ENCODE measurements around the gene DTYMK.
A peak's percentile ranks its signal among the peaks of the same experiment; 100 is the strongest.
"Not testable (repeated sequence)": the region's sequence is repeated elsewhere in the genome, so short reads cannot be mapped to it uniquely, and the experiment has no call there.

DTYMK gene

DNA sequence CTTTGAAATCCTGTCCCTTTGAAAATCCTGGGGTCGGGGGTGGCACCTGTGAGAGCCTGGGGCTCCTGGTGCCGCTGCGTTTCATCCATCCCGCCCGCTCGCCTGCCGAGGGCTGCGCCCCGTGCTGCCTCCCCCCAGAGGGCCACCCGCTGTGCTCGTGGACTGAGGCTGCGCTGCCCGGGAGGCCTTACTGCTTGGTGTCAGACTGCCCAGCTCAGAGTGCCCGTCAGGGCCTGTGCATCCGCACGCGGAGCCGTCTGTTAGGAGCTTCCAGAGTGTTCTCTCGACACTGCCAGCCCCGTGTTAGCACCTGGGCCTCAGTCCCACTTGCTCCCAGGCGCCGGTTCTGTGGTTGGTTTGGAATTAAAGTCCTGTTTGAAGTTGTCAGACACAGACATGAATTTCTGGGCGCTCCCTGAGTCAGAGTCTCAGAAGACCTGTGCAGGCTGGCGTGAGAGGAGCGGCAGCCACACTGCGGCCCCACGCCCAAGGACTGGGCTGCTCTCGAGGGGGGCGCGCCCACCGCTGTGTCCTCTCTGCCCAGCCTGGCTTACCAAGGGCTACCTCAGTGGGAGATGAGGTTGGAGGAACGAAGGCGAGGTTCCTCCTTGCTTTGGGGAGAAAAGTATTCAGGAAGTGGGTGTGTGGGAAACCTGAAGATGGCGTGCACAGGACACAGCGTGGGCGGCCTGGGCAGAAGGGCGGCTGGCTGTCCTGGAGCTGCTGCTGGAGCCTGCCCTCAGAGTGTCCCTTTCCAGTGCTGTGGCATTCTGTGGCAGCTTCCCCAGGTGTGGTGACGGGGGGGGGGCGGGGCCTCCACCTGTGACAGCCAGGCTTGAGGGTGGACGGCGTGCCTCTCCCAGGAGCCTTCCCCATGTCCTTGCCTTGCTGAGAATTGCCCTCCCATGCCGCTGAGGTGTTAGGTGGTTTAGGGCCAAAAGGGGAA, 14.1 kb downstream of the DTYMK start:
- DNase-seq (ENCODE audit: low spot score): no peak

DNA sequence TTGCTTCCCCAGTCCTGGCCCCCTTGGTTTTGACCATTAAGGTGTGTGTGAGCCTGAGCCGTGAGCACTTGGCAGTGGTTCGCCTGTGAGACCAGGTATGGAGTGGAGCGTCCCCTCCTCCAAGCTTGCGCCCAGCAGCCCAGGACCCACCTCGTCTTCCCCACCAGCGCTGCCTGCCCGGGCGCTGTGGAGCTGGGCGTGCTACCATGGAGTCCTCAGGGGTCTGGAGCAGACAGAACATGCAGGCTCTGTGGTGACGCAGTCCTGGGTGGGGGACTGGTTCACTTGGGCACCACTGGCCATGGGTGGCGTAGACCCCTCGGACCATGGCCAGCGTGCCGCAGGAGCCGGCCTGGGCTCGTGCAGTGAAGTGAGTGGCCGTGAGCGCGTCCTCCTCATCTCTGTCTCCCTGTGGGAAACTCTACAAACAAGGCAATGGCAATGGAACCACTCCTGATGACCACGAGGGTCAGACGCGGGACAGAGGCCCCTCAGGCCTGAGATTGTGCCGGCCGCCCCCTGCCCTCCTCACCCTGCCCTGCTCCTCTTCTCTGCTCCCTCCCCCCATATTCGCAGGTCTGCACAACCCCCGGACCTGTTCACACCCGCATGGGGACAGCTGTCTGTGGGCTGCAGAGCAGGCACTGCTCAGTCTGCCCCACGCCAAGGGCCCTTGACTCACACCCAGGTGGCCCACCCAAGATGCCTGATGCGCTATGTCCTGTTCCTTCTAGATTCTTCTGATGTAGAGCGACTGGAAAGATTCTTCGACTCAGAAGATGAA, 15.0 kb downstream of the DTYMK start:
- no peak for DNase-seq (ENCODE audit: low spot score)

DNA sequence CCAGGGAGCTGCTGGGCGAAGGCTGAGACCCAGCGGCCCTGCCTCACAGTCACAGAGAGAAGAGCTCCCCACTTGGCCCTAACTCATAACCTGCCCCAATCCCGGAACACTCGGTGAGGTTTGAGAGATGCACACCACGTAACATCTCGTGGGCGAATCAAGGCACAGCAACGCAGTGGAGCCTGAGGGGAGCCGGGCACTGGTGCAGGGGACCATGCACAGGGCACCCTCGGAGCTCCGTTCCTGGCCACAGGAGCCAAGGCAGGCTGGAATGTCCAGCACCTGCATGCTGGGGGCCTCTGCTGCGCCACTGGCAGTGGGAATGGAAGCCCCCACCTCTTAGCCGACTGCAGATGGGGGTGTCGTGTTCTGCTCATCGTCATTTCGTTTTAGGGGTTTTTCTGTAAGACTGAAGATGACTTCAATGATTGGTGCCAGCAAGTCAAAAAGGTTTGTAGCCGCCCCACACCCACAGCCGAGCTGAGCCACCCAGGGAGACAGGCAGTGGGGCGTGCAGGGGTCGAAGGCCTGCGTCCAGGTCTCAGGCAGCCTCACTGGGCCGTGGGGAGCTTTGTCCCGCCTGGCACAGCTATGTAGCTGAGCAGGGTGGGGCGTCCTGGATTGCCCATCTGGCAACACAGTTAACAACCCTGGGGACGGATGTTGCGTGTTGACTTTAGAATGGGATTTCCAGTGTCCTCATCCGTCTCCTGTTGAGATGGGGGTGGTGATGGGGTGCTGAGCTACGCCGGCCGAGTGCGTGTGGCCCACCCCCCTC, 16.1 kb downstream of the DTYMK start:
- no peak for DNase-seq (ENCODE audit: low spot score)

DNA sequence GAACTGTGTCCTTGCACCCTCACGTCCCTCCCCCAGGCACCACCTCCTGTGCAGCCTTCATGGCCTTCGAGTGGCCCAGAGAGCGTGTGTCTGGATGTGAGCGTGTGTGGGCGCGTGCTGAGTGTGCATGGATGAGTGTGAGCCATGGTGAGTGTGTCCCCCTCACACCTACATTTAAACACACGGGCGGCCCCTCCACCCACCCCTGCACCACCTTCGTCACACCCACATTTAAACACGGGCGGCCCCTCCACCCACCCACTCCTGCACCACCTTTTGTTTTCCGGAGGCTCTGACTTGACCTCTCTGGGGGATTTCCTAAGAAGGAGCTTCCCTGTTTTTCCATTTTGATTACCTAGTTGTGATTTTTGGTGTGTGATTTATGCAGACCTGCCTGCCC, 17.8 kb downstream of the DTYMK start:
- no peak for DNase-seq (ENCODE audit: low spot score)

DNA sequence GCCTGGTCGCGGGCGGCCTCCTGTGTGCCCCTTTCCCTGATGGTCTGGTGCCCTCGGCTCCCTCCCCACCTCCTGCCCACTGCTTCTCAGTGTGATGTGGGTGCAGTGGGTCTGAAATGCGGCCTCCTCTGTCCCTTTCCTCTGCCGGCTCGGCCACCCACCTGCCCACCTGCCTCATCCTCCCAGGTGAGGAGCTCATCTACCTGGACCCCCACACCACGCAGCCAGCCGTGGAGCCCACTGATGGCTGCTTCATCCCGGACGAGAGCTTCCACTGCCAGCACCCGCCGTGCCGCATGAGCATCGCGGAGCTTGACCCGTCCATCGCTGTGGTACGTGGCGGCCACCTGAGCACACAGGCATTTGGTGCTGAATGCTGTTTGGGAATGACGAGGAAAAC, 18.3 kb downstream of the DTYMK start:
- no peak for DNase-seq (ENCODE audit: low spot score)

DNA sequence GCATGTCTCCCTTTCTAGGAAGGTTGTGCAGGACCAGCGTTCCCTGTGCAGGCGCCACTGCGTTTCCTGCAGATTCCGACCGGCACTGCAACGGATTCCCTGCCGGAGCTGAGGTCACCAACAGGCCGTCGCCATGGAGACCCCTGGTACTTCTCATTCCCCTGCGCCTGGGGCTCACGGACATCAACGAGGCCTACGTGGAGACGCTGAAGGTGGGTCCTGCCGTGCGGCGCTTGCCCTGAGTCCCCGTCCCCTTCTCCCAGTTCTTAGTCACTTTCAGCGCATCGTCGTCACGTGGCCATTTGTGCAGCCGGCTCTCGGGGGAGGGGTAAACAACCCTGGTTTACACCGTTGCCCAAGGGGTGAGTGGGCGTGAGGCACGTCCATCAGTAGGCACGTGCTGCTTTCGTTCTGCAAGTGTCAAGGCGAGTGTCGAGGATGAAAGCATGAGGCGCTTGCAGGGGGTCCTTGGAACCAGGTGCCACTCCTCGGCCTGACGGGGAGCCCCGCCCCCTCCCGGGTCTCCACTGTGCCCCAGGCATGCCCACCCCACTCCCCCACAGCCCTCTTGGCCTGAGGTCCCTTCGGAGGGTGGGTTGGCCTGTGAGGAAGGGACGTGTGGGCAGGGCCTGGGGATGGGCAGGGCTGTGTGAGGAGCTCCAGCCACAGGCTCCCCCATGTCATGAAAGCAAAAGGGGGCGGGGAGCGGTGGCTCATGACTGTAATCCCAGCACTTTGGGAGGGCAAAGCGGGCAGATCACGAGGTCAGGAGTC, 19.8 kb downstream of the DTYMK start:
- DNase-seq (ENCODE audit: low spot score): no peak

DNA sequence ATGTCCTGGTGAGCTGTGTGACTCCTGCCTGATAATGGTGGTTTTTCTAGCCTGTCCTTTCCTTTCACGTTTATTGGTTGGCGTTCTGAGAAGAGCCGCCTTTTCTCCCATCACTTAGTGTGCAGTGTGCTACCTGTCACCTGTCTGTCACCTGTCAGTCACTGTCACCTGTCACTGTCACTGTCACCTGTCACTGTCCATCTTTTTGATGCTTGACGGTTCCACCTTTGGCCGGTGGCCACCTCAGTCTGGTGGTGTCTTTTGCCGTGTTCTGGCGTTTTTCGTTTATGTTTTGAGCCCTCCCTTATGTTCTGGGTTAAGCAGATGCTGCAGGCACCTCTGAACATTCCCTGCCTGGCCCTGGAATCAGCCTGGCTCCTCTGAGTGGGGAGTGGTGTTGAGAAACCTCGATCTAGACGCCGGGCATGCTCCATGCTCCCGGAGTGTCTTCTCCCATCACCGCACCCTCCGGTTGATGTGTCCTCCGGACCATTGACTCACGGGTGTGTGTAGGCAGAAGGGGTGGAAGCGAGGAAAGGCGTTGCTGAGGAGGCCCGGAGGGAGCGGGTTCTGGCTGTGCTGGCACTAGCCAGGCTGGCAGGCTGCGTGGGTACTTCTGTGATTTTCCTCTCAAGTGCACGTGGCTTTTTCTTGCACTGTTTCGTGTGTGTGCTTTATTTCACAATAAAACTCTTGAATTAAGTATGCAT, 20.7 kb downstream of the DTYMK start:
- DNase-seq (ENCODE audit: low spot score): no peak

DNA sequence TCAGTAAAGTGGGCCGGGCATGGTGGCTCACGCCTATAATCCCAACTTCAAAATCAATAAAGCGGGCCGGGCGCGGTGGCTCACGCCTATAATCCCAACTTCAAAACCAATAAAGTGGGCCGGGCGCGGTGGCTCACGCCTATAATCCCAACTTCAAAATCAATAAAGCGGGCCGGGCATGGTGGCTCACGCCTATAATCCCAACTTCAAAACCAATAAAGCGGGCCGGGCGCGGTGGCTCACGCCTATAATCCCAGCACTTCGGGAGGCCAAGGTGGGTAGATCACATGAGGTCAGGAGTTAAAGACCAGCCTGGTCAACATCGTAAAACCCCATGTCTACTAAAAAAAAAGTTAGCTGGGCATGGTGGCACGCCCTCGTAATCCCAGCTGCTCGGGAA, 23.9 kb downstream of the DTYMK start:
- DNase-seq (ENCODE audit: low spot score): not testable (repeated sequence)

DNA sequence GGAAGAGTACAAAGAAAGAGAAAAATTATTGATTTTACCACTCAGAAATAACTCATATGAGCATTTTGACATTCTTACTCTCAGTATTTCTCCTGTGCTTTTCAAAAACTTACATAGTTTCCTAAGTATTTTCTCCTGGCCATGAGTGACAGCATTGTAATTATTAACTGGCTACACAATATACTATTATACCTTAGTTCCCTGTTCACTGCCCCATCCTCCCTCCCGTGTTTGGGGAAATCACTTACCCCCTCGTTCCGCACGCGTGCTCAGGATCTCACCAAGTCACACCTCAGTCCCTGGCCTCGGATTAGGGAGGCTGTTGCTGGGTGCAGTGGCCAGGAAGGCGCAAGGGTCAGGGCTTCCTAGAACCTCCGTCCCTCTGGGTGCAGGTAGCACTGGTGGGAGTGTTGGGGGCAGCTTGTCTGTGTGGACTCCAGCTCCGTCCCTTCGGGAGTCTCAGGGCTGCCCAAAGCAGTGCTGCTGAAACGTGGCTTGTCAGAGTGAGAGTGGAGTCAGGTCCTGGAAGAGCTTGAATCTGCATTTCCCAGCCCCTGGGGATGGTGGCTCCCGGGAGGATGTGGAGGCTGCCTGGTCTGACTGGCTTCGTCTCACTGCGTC, 25.9 kb downstream of the DTYMK start:
- DNase-seq (ENCODE audit: low spot score): no peak

DNA sequence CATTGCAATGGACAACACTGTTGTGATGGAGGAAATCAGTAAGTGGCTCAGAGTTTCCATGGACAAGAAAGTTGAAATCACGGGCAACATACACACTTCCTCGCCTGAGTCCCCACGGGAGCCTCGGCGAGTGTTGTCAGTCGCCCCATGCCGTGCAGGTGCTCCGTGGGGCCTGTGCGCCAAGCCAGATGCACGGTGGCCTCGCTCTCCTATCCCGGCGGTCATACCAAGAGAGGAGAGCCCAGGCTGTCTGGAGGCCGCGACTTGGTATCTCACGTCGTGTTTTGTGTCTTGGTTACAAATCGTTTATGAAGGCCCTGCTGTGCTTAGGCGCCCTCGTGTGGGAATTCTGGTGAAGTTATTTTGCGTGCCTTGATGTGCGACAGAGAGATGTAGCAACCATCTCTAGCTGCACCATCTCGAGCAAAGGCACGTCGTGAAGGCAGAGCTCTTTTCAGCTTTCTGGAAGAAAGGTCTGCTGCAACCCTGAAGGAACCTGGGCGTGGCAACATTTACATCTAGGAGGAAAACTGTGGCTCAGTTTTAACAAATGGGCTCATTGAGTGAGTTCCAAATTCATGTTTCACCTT, 27.4 kb downstream of the DTYMK start:
- DNase-seq (ENCODE audit: low spot score): peak; percentile 64

DNA sequence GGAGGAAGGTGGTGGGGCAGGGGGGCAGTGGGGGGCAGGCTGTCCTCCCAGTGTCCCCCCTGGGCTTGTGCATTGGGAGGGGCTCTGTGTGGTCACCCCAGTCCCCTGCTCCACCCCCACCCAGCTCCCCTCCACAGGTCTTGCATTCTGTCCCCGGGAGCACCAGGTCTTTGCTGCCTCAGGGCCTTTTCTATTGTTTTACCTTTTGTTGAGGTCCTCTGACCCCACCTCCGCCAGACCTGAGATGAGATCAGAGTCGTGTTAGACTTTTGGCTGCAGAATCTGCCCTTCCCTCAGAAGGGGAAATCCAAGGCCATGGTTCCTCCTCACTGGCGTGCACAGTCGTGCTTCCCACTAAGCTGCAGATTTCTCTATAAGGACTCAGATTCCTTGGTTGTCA, 28.3 kb downstream of the DTYMK start:
- DNase-seq (ENCODE audit: low spot score): no peak

DNA sequence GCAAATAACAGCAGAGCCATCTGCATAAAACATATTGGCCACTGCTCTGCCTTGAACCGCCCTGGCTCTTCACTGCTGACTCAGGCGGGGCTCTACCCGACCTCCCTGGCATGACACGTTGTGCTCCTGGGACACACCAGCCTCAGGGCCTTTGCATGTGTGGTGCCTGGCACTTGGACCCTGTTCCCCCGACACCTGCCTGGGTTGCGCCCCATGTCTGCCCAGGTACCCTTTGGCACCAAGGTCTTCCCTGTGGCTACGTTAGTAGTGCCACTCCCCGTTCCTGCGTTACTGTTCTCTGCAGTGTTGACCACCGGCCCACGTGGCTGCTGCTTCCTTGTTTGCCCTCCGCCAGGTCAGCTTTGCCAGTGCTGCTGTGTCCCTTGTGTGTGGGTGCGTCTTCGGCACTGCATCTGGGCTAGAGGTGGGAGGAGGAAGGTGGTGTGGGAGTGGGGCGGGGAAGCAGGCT, 28.8 kb downstream of the DTYMK start:
- no peak for DNase-seq (ENCODE audit: low spot score)

DNA sequence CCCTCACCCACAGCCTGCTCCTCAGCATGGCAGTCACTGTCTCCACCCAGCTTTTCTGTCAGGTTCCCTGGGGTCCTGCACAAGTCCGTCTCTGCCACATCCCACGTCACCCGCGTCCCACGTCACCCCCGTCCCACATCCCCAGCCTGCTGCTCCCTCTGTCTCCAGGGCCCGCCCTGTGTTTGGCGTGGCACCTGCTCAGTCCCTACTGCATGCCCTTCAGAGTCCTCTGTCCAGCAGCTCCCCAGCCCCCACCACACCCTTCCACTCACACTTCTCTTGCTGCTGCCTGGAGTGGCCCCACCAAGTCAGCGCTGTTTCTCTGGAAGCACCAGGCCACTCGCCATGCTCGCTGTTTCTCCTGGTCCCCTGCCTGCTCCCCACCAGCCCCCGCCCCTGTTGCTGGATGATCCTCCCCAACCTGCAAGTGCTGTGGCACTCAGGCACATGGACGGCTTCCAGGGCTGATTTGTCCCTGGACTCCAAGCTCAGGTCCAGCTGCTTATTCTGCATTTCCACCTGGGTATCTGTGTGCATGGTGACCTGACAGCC, 30.3 kb downstream of the DTYMK start:
- DNase-seq (ENCODE audit: low spot score): no peak

DNA sequence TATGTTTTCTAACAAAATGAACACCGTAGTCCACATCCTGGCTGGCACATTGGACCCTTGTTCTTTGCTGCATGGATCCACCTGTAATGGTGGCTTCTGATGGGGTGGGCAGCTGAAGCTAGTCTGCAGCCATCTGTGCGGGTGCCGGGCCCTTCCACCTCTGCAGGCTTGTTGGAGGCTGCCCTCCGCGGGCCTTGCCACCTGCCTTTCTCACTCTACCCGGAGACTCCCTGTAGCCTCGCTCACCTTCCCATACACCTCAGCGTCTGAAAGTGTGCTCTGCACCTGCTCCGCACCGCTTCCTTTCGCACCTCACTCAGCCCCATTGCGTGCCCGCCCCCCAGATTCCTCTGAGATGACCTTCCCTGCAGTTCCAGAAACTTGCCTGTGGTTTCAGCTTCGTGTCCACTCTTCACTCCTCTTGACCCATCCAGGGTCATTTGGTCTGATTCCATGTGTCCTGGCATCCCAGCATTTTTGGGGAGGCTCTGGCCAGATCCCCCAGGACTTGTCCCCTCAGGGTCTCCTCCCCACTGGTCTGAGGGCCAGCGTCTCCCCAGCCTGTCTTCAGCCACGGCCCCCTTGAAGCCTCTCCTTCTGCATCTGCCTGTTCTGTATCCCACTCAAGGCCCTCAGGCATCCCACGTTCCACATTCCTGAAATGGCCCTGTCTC, 31.0 kb downstream of the DTYMK start:
- no peak for DNase-seq (ENCODE audit: low spot score)

DNA sequence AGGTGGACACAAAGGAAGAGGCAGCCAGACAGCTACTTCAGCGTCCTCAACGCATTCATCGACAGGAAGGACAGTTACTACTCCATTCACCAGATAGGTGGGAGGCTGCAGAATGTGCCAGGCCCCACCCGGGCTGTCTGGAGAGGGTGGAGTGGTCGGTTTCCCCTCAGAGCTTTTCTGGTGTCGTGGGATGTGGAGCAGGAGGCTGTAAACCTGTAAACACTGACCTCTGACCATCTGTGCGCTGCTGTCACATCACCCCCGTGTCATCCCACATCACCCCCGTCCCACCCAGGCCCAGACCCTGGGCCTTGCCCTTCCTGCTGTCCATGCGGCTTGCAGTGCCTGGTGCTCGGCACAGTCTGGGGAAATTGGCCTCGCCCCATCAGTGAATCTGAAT, 32.1 kb downstream of the DTYMK start:
- DNase-seq (ENCODE audit: low spot score): no peak

DNA sequence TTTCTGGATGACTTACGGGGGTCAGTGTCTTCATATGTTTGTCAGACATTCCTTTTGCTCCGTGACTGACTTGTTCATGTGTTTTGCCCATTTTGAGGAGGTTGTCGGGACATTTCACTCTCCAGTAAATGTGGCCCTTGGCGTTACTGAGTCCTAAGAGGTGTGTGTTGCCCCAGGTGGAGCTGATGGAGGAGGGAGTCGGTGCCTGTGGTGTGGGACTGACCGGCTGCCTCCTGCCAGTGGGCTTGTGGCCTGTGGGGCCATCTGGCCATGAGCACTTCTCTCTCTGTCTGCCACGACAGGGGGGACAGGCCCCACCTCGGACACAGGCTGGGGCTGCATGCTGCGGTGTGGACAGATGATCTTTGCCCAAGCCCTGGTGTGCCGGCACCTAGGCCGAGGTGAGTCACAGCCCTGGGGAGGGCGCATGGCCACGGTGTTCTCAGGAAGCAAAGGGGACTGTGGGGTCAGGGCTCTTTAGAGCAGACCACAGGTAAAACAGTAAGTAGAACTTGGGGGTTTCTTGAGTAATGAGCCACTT, 33.3 kb downstream of the DTYMK start:
- no peak for DNase-seq (ENCODE audit: low spot score)

DNA sequence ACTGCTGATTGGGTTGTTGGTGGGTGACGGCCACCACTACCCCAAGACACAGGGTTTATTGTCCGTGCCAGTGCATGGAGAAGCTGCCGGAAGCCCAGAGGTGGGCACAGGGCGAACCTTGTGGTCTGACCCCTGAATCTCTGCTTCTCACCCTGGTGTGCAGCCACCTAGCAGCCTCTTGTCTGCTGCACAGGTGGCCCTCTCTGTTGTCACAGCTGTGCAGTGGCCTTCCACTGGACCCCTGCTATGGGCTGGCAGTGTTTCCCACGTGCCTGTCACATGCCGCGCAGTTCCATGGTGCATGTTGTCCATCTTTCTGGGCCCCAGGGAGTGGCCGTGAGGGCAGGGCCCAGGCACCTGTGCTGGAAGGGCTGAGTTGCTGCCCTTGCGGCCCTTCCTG, 33.9 kb downstream of the DTYMK start:
- DNase-seq (ENCODE audit: low spot score): no peak

DNA sequence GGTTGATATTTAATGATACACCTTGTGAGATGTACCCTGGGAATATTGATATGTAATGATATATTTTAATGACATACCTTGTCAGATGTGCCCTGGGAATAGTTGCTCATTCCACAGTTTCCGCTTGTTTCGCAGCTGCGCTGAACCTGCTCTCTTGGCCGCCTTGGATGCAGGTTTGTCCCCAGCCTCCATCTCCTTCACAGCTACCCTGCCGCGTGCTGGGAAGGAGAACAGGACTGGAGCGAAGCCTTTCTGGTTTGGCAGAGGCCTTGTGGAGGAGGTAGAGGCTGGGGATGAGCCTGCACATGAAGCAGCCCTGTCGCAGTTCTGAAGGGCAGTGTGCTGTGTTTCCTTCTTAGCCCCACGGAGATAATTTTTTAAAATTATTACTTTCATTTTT, 34.5 kb downstream of the DTYMK start:
- DNase-seq (ENCODE audit: low spot score): no peak

DNA sequence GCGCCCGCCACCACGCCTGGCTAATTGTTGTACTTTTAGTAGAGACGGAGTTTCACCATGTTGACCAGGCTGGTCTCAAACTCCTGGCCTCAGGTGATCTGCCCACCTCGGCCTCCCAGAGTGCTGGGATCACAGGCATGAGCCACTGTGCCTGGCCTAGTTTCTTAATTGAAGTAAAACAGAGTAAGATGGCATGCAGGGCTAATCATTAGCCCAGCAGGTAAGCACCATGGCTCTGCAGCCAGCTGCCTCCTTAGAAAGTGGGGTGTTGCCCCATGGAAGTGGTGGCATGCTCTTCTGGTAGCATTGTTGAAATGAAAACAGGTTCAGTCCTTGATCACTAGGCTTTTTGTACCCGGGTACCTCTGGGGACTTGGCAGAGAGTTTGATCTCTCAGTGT, 36.7 kb downstream of the DTYMK start:
- peak; percentile 28 for DNase-seq (ENCODE audit: low spot score)
